ENCODE results near the gene CCK. TPM values are rescaled to one million over a fixed set of nuclear protein-coding genes. Genes with fewer than 3 reads are reported as not detected.

The CCK gene
- total and polyA plus RNA-seq, 7 donors = 0.20 to 12.5 (median 6.9) TPM; not detected in 2

DNA sequence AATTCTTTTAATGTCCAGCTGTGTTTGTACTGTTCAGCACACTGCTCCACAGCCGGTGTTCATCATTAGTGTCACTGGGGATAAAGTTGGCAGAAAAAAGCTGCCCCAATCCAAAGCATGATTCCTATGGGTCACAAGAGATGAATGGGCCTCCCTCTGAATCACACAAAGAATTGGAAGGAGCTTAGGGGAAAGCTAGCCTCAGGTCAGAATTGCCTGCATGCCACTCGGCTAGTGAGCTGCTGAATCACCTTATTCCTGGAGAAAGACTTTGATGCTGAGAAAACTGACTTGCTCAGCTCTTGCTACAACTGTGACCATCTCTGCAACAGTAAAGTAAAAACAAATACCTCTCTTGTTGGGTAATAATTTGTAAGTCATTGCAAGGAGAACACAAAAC lies 3.5 kb downstream of the CCK start:
- Histone ChIP-seq H3K27me3 (peaks cover 24 to 72% (median 44%) of the 10 kb centered on the region in 3 donors), H3K36me3 (no peaks in the 10 kb centered on the region), H3K27ac (no peak overlapping the region), H3K4me1 (peaks cover 0 to 33% (median 25%) of the 10 kb centered on the region in 4 donors), H3K9me3 (no peaks in the 10 kb centered on the region), H3K4me3 (no peak overlapping the region)
- WGBS, 2 donors = 28 to 45% methylated on average over 2 of the region's 2 CpGs
- intact Hi-C loops (cut with DNase I) = no loop called here
- no peak for DNase-seq
- TF ChIP-seq POLR2AphosphoS5 (IDR thresholded peaks at IDR 0.05) = no peak

DNA sequence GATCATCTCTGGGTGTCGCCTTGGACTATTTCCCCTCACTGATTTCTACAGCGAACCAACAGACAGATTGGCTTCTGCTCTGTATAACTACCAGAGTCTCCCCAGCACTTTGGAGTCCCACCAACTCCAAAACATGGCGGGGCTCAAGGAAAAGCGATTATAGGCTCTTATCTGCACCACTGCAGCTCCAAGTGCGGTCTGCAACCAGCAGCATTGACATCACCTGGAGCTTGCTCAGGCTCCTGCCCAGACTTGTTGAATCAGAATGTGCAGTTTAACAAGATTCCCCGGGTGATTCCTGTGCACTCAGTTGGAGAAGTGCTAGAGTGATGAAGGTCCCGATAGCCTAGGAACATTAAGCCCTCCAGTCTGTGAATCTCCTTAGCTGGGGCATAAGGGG lies 9.0 kb downstream of the CCK start:
- H3K27me3 ChIP-seq = peaks cover 0 to 29% (median 9%) of the 10 kb centered on the region in 3 donors
- H3K4me1 ChIP-seq = no peaks in the 10 kb centered on the region
- TF ChIP-seq POLR2AphosphoS5 (IDR thresholded peaks at IDR 0.05) = no peak
- no peak for TF ChIP-seq EP300 (IDR thresholded peaks at IDR 0.05)
- no peak for TF ChIP-seq POLR2A (IDR thresholded peaks at IDR 0.05)
- TF ChIP-seq, protein P1, sequence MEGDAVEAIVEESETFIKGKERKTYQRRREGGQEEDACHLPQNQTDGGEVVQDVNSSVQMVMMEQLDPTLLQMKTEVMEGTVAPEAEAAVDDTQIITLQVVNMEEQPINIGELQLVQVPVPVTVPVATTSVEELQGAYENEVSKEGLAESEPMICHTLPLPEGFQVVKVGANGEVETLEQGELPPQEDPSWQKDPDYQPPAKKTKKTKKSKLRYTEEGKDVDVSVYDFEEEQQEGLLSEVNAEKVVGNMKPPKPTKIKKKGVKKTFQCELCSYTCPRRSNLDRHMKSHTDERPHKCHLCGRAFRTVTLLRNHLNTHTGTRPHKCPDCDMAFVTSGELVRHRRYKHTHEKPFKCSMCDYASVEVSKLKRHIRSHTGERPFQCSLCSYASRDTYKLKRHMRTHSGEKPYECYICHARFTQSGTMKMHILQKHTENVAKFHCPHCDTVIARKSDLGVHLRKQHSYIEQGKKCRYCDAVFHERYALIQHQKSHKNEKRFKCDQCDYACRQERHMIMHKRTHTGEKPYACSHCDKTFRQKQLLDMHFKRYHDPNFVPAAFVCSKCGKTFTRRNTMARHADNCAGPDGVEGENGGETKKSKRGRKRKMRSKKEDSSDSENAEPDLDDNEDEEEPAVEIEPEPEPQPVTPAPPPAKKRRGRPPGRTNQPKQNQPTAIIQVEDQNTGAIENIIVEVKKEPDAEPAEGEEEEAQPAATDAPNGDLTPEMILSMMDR (IDR thresholded peaks at IDR 0.05) = no peak
- intact Hi-C loops (cut with DNase I) = no loop called here
- no peak overlapping the region for H3K27ac ChIP-seq
- no peaks in the 10 kb centered on the region for H3K9me3 ChIP-seq
- no peaks in the 10 kb centered on the region for H3K36me3 ChIP-seq
- no peak overlapping the region for H3K4me3 ChIP-seq
- 76 to 81% methylated on average over 7 of the region's 7 CpGs for WGBS, 2 donors
- no peak for DNase-seq

DNA sequence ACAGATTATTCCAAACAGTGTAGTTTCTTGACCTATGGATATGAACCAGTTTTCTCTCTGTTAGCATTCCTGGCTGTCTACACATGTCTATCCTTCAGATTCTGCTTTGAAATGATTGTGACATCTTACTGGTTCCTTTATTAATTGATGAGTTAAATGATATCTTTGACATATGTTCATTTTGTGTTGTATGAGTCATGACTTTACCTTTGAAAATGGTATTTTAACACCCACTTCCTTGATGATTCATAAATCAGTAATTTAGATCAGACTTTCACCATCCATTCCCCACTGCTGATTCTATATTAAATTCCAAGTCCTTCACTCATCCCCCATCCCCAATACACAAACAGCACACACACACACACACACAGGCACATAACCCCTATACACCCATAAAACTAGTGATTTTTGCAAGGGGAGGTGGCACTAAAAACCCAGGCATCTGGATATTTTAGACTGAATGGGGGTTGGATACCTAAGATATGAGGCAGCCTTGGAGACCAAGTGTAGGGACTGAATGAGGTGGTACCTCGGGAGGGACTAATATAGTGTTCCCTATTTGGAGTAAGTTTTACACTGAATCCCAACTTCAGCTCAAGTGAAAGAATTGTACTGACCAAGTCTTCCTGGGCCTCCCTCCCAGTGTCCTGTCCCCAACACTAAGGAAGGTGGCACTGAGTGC lies 9.7 kb downstream of the CCK start:
- Histone ChIP-seq H3K36me3 (no peaks in the 10 kb centered on the region), H3K27ac (no peak overlapping the region), H3K27me3 (peaks cover 0 to 21% (median 2%) of the 10 kb centered on the region in 3 donors), H3K4me1 (no peaks in the 10 kb centered on the region), H3K9me3 (no peaks in the 10 kb centered on the region), H3K4me3 (no peak overlapping the region)
- TF ChIP-seq POLR2A (IDR thresholded peaks at IDR 0.05) (no peak), POLR2AphosphoS5 (IDR thresholded peaks at IDR 0.05) (no peak), EP300 (IDR thresholded peaks at IDR 0.05) (no peak)
- TF ChIP-seq, protein P1 (IDR thresholded peaks at IDR 0.05) = no peak
- intact Hi-C loops (cut with DNase I) = no loop called here
- WGBS, 2 donors = 82 to 89% methylated on average over 1 of the region's 1 CpG
- DNase-seq = no peak

DNA sequence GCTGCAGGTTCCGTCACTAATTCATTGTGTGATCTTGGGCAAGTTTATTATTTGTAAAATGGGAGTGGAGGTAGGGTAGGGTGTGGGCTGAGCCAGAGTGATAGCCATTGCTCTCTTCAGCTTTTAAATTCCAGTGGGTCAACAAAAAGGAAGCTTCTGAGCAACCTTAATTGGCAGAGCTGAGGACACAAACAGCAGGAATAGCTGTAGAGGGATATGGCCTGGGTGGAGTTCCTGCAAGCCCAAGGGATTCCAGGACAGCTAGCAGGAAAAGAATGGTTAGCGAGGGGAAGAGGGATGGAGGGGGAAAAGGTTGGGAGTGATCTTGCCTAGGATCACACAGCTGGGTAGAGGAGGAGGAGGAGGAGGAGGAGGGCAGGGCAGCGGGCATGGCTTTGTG lies 11.4 kb downstream of the CCK start:
- 14 to 62% methylated on average over 3 of the region's 3 CpGs for WGBS, 2 donors
- intact Hi-C loops (cut with DNase I) = no loop called here

DNA sequence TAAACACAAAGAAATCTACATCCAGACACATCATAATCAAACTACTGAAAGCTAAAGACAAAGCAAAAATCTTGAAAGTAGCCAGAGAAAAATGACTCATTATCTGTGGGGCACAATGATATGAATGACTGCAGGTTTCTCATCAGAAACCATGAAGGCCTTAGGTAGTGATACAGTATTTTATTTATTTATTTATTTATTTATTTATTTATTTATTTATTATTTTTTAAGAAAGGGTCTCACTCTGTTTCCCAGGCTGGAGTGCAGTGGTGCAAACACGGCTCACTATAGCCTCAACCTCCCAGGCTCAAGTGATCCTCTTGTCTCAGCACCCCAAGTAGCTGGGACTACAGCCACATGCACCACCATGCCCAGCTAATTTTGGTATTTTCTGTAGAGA lies 15.2 kb downstream of the CCK start:
- WGBS, 2 donors = 95 to 96% methylated on average over 1 of the region's 1 CpG
- no peaks in the 10 kb centered on the region for H3K9me3 ChIP-seq
- intact Hi-C loops (cut with DNase I) = no loop called here
- no peak overlapping the region for H3K27ac ChIP-seq
- H3K27me3 ChIP-seq = no peaks in the 10 kb centered on the region
- no peak for DNase-seq
- no peaks in the 10 kb centered on the region for H3K36me3 ChIP-seq
- no peak for TF ChIP-seq EP300 (IDR thresholded peaks at IDR 0.05)
- no peak for TF ChIP-seq POLR2A (IDR thresholded peaks at IDR 0.05)
- TF ChIP-seq, protein P1 (IDR thresholded peaks at IDR 0.05) = no peak
- TF ChIP-seq POLR2AphosphoS5 (IDR thresholded peaks at IDR 0.05) = no peak
- H3K4me1 ChIP-seq = no peaks in the 10 kb centered on the region
- no peak overlapping the region for H3K4me3 ChIP-seq

More for the DNA sequence above, 11.4 kb downstream of the CCK start:
- H3K9me3 ChIP-seq = no peaks in the 10 kb centered on the region
- no peak for DNase-seq
- H3K36me3 ChIP-seq = no peaks in the 10 kb centered on the region
- H3K4me3 ChIP-seq = no peak overlapping the region
- peaks cover 0 to 4% (median 2%) of the 10 kb centered on the region in 3 donors for H3K27me3 ChIP-seq
- H3K4me1 ChIP-seq = no peaks in the 10 kb centered on the region
- H3K27ac ChIP-seq = no peak overlapping the region
- no peak for TF ChIP-seq EP300 (IDR thresholded peaks at IDR 0.05)
- no peak for TF ChIP-seq POLR2AphosphoS5 (IDR thresholded peaks at IDR 0.05)

Measured in sigmoid colon (tissue), 7 donors.